Tibial nerve (tissue), 4 donors: ENCODE data around the gene RUFY1.

Source experiments
- EP300 ChIP-seq, 2 donors: sonication (generic); formaldehyde crosslinking; IDR thresholded peaks; one replicate each; pipeline ENCODE4 v1.6.1; 2017; ENCODE audit warnings: antibody characterized with exemption in 2 of 2, mild to moderate bottlenecking in 1 of 2
- POLR2A ChIP-seq, 2 donors: fragments of 450-650 bp; IDR thresholded peaks; one replicate each; pipeline ENCODE4 v1.6.1; 2017; ENCODE audit warnings: antibody characterized with exemption in 2 of 2, mild to moderate bottlenecking in 2 of 2, moderate library complexity in 2 of 2
- TF ChIP-seq, protein P1 (sequence below), 5 experiments: fragments of 200-600 bp in 3 of 5; fragments of 450-650 bp in 2 of 5; sonication (generic) in 3 of 5; IDR thresholded peaks; one replicate each; pipeline ENCODE4 v1.5.1; 2016 to 2019; ENCODE audit warnings: antibody characterized with exemption in 5 of 5, mild to moderate bottlenecking in 3 of 5, moderate library complexity in 2 of 5

DNA sequence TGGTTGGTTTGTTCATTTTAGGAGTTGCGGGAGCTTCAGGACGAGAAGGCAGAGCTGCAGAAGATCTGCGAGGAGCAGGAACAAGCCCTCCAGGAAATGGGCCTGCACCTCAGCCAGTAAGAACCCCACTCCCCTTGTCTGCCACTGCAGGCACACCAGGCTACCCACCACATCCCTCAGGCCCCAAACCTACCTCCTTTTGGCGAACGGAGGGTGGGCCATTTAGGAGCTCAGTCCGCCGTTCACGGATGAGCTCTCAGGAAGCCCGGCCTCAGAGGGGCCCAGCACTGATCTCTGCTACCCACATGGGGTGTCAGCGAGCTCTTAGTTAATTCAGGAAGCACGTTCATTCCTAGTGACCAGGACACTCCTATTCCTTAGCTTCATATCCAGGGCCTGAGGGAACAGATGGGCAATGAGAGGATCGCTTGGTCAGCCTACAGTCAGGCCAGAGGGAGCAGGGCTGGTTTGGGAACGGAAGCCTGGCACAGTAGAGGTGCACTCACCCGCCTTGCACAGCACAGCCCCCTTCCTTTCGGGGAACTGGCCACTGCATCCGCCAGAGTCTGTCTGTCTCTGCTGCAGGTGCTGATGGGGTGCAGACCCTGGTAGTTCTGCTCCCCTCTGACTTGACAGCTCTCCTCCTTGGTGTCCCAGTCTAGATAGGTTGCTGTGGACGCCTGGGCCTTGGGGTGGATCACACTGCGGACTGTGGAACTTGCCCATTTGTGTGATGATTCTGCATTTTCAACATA is 51.7 kb downstream of the RUFY1 start:
- TF ChIP-seq, protein P1, sequence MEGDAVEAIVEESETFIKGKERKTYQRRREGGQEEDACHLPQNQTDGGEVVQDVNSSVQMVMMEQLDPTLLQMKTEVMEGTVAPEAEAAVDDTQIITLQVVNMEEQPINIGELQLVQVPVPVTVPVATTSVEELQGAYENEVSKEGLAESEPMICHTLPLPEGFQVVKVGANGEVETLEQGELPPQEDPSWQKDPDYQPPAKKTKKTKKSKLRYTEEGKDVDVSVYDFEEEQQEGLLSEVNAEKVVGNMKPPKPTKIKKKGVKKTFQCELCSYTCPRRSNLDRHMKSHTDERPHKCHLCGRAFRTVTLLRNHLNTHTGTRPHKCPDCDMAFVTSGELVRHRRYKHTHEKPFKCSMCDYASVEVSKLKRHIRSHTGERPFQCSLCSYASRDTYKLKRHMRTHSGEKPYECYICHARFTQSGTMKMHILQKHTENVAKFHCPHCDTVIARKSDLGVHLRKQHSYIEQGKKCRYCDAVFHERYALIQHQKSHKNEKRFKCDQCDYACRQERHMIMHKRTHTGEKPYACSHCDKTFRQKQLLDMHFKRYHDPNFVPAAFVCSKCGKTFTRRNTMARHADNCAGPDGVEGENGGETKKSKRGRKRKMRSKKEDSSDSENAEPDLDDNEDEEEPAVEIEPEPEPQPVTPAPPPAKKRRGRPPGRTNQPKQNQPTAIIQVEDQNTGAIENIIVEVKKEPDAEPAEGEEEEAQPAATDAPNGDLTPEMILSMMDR (IDR thresholded peaks at IDR 0.05), result no peak
- TF ChIP-seq POLR2A (IDR thresholded peaks at IDR 0.05), result no peak
- no peak for TF ChIP-seq EP300 (IDR thresholded peaks at IDR 0.05)
